Natural killer cell (primary cell): ENCODE data around the gene BCL6. TPM values are rescaled to one million over a fixed set of nuclear protein-coding genes. Genes with fewer than 3 reads are reported as not detected.

Experiments used
- ATAC-seq, 3 donors: fragments of 150-1000 bp in 2 of 3; fragments of 200-7000 bp in 1 of 3; cut with Tn5 transposase; 1 replicate in 1 of 3; 2 replicates in 2 of 3; pipeline ENCODE4 v1.10.0; 2021; ENCODE audit warnings: mild to moderate bottlenecking in 2 of 3, moderate library complexity in 2 of 3
- DNase-seq, 2 donors: peaks; one replicate each; pipeline versions ENCODE4 v3.0.0 to v3.0.0-alpha.2; 2013 to 2021; ENCODE audit warnings: mixed read lengths in 1 of 2
- H3K27ac ChIP-seq: one replicate; pipeline ENCODE4 v1.5.1; 2013; ENCODE audit warnings: mild to moderate bottlenecking, low read length
- H3K27me3 ChIP-seq: one replicate; pipeline ENCODE4 v1.6.1; 2013; ENCODE audit warnings: low read length; ENCODE audit not compliant: control insufficient read depth, insufficient read depth
- H3K36me3 ChIP-seq: one replicate; pipeline ENCODE4 v1.6.1; 2013; ENCODE audit warnings: low read length; ENCODE audit not compliant: control insufficient read depth, insufficient read depth
- H3K4me1 ChIP-seq: one replicate; pipeline ENCODE4 v1.6.1; 2013; ENCODE audit warnings: low read length; ENCODE audit not compliant: control insufficient read depth, insufficient read depth
- H3K4me3 ChIP-seq: one replicate; pipeline ENCODE4 v1.5.1; 2013; ENCODE audit warnings: low read length
- H3K9me3 ChIP-seq: one replicate; pipeline ENCODE4 v1.6.1; 2013; ENCODE audit warnings: low read length; ENCODE audit not compliant: control insufficient read depth, insufficient read depth
- H3K27ac Mint-ChIP-seq, 2 donors: one replicate each; pipeline ENCODE4 v1.8.0; 2022; ENCODE audit warnings: mild to moderate bottlenecking in 2 of 2, mixed read lengths in 2 of 2, moderate library complexity in 1 of 2
- H3K27me3 Mint-ChIP-seq, 2 donors: one replicate each; pipeline ENCODE4 v1.8.0; 2022; ENCODE audit warnings: low read depth in 2 of 2, mixed read lengths in 2 of 2
- H3K36me3 Mint-ChIP-seq: one replicate; pipeline ENCODE4 v1.8.0; 2022; ENCODE audit warnings: mixed read lengths
- H3K4me1 Mint-ChIP-seq, 2 donors: one replicate each; pipeline ENCODE4 v1.8.0; 2022; ENCODE audit warnings: mixed read lengths in 2 of 2
- H3K4me3 Mint-ChIP-seq: one replicate; pipeline ENCODE4 v1.8.0; 2022; ENCODE audit warnings: mild to moderate bottlenecking, moderate library complexity, mixed read lengths
- H3K9me3 Mint-ChIP-seq, 2 donors: one replicate each; pipeline ENCODE4 v1.8.0; 2022; ENCODE audit warnings: mixed read lengths in 2 of 2
- CTCF ChIP-seq: fragments of 200-600 bp; IDR thresholded peaks from one replicate; pipeline ENCODE4 v1.8.0; 2022; ENCODE audit warnings: antibody characterized with exemption
- WGBS: methylation state at CpG from one replicate; pipeline ENCODE4 v1.1.7; 2013; ENCODE audit warnings: missing lambda C conversion rate; ENCODE audit not compliant: insufficient coverage; 5-methylcytosine and 5-hydroxymethylcytosine counted together
- intact Hi-C: fragments of 100-400 bp; cut with micrococcal nuclease; formaldehyde crosslinking; loops from one replicate; pipeline ENCODE4 v1.14.2; 2022
- total RNA-seq, 4 donors: library from RNA; stranded (reverse); fragments of 120-200 nt in 1 of 4; gene quantifications; one replicate each; pipeline versions ENCODE4 v1.2.3 to v1.2.4, GENCODE V29; 2013 to 2022

BCL6 gene
- total RNA-seq, 3 donors from 2014 or later (not counting 1 experiment from before 2014, with no cell fraction given), result 41.0 to 59.0 (median 45.2) TPM

DNA sequence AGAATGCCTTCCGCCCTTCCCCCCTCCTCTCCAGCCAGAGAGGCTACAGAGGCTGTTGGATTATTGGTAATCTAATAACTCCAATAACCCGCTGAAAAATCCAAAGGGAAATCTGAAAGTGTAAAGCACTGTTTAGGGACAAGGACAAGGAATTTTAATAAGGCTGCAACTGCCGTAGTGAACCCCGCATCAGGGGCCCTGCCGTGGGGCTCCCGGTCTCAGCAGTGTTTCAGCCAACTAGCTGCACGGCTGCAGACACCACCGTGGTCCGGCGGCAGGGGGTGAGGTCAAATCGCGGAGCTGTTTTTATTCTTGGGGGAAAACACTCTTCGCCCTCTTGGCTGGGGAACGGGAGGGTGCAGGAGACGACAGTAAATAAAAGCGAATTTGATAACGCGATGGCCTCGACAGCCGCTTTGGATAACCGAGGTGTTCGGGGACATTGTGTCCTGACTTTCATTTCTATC lies 6.1 kb downstream of the BCL6 start:
- DNase-seq (peak in 1 of 2 donors; percentile 33), ATAC-seq (peak in 1 of 3 donors; percentile 1)
- TF ChIP-seq CTCF, result no peak
- no peaks in the 10 kb centered on the region for H3K27me3 Mint-ChIP-seq
- peak overlapping the region; percentile 99 for H3K4me3 Mint-ChIP-seq
- peaks cover under 1% of the 10 kb centered on the region for H3K36me3 Mint-ChIP-seq
- H3K27me3 ChIP-seq, result no peaks in the 10 kb centered on the region
- WGBS, result under 1% methylated on average over 21 of the region's 22 CpGs
- H3K36me3 ChIP-seq, result no peaks in the 10 kb centered on the region
- peak overlapping the region; percentile 90 for H3K4me3 ChIP-seq
- H3K27ac ChIP-seq, result peak overlapping the region; percentile 78
- H3K9me3 Mint-ChIP-seq, result no peaks in the 10 kb centered on the region
- peak overlapping the region; percentile 97 to 100 for H3K27ac Mint-ChIP-seq
- no peaks in the 10 kb centered on the region for H3K9me3 ChIP-seq
- intact Hi-C loops, result loop anchor here (1.0 kb wide), 2 partner anchors 1218 to 1409 kb away; no protein-coding TSS in a partner anchor
- H3K4me1 ChIP-seq, result peaks cover 57% of the 10 kb centered on the region
- H3K4me1 Mint-ChIP-seq, result peaks cover 63 to 65% of the 10 kb centered on the region in 2 donors

DNA sequence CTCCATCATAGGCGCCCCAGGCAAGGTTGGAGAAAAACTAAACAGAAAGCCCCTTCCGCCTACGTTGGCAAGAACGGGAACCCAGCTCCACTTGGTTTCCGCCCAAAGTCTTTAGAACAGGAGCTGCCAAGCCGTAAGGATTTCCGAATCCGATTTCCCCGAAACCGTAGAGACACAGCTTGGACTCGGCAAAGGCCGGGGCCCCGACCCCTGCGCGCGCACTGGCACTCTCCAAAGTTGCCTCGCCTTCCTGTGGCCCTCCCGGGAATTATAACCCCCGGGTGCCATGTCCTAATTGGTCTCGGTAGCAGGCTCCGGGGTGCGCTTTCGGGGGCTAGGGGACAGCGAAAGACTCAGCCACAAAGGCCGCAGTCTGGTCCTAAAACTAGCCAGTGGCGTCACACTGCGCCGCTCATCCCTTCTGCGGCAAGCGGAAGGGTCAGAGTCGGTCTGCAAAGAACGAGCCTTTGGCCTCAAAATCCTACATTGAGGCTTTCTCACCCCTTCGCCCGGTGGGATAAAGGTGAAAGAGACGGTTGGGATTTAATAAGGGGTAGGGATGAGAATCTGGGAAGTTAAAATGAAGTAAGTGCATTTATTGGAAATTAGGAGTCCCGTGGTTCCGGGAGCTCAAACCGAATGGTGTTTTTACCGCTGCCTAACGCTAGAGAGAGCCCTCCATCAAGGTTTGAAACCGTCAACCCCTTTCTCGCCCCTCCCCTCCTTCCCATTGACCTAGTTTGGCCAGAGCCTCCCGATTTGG lies 6.8 kb downstream of the BCL6 start:
- H3K36me3 Mint-ChIP-seq, result no peaks in the 10 kb centered on the region
- Histone ChIP-seq H3K36me3 (peaks cover 1% of the 10 kb centered on the region), H3K27me3 (no peaks in the 10 kb centered on the region), H3K4me1 (peaks cover 57% of the 10 kb centered on the region), H3K4me3 (peak overlapping the region; percentile 90), H3K9me3 (no peaks in the 10 kb centered on the region), H3K27ac (peak overlapping the region; percentile 78)
- H3K4me3 Mint-ChIP-seq, result peak overlapping the region; percentile 99
- peak overlapping the region; percentile 97 to 100 for H3K27ac Mint-ChIP-seq
- DNase-seq (peak; percentile 42 to 88), ATAC-seq (peak; percentile 53 to 66 (median 56))
- under 1% methylated on average over 43 of the region's 43 CpGs for WGBS
- TF ChIP-seq CTCF, result peak; percentile 71
- H3K4me1 Mint-ChIP-seq, result peaks cover 57 to 60% of the 10 kb centered on the region in 2 donors
- no peaks in the 10 kb centered on the region for H3K9me3 Mint-ChIP-seq
- intact Hi-C loops, result loop anchor here (1.0 kb wide), 4 partner anchors 1216 to 1410 kb away; no protein-coding TSS in a partner anchor
- no peaks in the 10 kb centered on the region for H3K27me3 Mint-ChIP-seq

DNA sequence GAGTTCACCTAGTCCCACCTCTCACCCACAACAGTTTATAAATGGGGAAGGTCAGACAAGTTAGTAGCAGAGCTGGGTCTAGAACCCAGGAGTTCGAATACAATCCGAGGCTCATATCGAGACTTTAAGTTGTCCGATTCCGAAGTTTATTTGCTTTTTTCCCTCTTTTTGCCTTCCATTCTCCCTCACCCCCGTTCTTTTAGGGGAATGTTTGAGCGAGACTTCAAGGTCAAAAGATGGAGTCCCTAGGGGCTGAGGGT lies 7.3 kb downstream of the BCL6 start:
- TF ChIP-seq CTCF, result no peak
- peak overlapping the region; percentile 90 for H3K4me3 ChIP-seq
- no peaks in the 10 kb centered on the region for H3K9me3 ChIP-seq
- H3K4me1 ChIP-seq, result peaks cover 57% of the 10 kb centered on the region
- no peaks in the 10 kb centered on the region for H3K27me3 ChIP-seq
- Mint-ChIP-seq H3K27ac (peak overlapping the region; percentile 97 to 100), H3K4me1 (peaks cover 54 to 58% of the 10 kb centered on the region in 2 donors), H3K36me3 (no peaks in the 10 kb centered on the region), H3K27me3 (no peaks in the 10 kb centered on the region), H3K9me3 (no peaks in the 10 kb centered on the region), H3K4me3 (peak overlapping the region; percentile 99)
- H3K27ac ChIP-seq, result peak overlapping the region; percentile 78
- ATAC-seq (no peak), DNase-seq (no peak)
- intact Hi-C loops, result loop anchor here (1.0 kb wide), 2 partner anchors 1216 to 1303 kb away; no protein-coding TSS in a partner anchor
- WGBS, result 3% methylated on average over 6 of the region's 7 CpGs
- H3K36me3 ChIP-seq, result peaks cover 5% of the 10 kb centered on the region
